H1 (cell line): ENCODE measurements around the gene ROPN1.

ENCODE experiments used
- BRCA1 ChIP-seq: IDR thresholded peaks from 2 replicates; pipeline ENCODE4 v1.6.1; 2012; ENCODE audit warnings: low read depth, low read length, improper control_type of control experiment
- CEBPB ChIP-seq: IDR thresholded peaks from 2 replicates; pipeline ENCODE4 v1.6.1; 2012; ENCODE audit warnings: low read depth, low read length
- CTBP2 ChIP-seq: IDR thresholded peaks from 2 replicates; pipeline ENCODE4 v1.7.0; 2011; ENCODE audit warnings: borderline replicate concordance, mild to moderate bottlenecking, moderate library complexity, mixed read lengths, low read length; ENCODE audit not compliant: insufficient read depth, insufficient read length
- POLR2A ChIP-seq, 2 experiments: IDR thresholded peaks; 1 replicate in 1 of 2; 2 replicates in 1 of 2; pipeline ENCODE4 v1.6.1; 2011; ENCODE audit warnings: low read depth in 2 of 2, low read length in 2 of 2, mild to moderate bottlenecking in 2 of 2; ENCODE audit errors: control extremely low read depth in 1 of 2
- RAD21 ChIP-seq, 2 experiments: IDR thresholded peaks in 1 of 2; conservative IDR thresholded peaks in 1 of 2; 2 replicates each; pipeline ENCODE4 v1.6.1; 2011; ENCODE audit warnings: low read depth in 2 of 2, low read length in 2 of 2, improper control_type of control experiment in 1 of 2, inconsistent platforms in 1 of 2, mild to moderate bottlenecking in 1 of 2, moderate library complexity in 1 of 2
- SP1 ChIP-seq: IDR thresholded peaks from 2 replicates; pipeline ENCODE4 v1.6.1; 2011; ENCODE audit warnings: low read depth, low read length
- SRF ChIP-seq: IDR thresholded peaks from 2 replicates; pipeline ENCODE4 v1.6.1; 2011; ENCODE audit warnings: mild to moderate bottlenecking, low read depth, low read length, moderate library complexity
- TAF1 ChIP-seq: IDR thresholded peaks from 2 replicates; pipeline ENCODE4 v1.6.1; 2011; ENCODE audit warnings: mild to moderate bottlenecking, low read depth, low read length
- TF ChIP-seq, protein P1 (sequence below): IDR thresholded peaks from 2 replicates; pipeline ENCODE4 v1.6.1; 2011; ENCODE audit warnings: low read depth, mild to moderate bottlenecking, low read length; ENCODE audit not compliant: insufficient read depth
- TF ChIP-seq, protein P2 (sequence below): IDR thresholded peaks from 2 replicates; pipeline ENCODE4 v1.6.1; 2012; ENCODE audit warnings: low read length, inconsistent platforms
- TF ChIP-seq, protein P3 (sequence below), 3 experiments: IDR thresholded peaks; 1 replicate in 2 of 3; 2 replicates in 1 of 3; pipeline versions ENCODE4 v1.5.1 to v1.6.1; 2011; ENCODE audit warnings: low read length in 3 of 3, mild to moderate bottlenecking in 3 of 3, inconsistent platforms in 2 of 3, low read depth in 1 of 3, moderate library complexity in 1 of 3; ENCODE audit not compliant: insufficient read depth in 1 of 3; ENCODE audit errors: control extremely low read depth in 1 of 3

DNA sequence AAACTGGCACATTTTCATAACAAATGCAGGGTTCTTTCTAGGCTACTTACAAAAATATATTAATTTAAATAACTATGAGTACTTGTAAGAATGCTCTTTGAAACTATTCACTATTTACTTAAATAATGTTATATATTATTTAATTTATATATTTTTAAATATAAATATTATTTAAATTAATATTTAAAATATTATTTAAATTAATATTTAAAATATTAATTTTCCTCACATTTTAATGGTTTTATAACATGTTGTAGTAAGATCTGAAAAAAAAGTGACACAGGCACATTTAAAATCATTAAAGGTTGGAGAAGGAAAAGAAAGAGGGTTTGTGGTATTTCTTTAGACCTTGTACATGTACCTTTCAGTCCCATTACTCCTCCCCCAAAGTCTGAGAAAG is 65.5 kb downstream of the ROPN1 start:
- no peak for TF ChIP-seq TAF1
- TF ChIP-seq, protein P1, sequence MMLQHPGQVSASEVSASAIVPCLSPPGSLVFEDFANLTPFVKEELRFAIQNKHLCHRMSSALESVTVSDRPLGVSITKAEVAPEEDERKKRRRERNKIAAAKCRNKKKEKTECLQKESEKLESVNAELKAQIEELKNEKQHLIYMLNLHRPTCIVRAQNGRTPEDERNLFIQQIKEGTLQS = no peak
- TF ChIP-seq, protein P2, sequence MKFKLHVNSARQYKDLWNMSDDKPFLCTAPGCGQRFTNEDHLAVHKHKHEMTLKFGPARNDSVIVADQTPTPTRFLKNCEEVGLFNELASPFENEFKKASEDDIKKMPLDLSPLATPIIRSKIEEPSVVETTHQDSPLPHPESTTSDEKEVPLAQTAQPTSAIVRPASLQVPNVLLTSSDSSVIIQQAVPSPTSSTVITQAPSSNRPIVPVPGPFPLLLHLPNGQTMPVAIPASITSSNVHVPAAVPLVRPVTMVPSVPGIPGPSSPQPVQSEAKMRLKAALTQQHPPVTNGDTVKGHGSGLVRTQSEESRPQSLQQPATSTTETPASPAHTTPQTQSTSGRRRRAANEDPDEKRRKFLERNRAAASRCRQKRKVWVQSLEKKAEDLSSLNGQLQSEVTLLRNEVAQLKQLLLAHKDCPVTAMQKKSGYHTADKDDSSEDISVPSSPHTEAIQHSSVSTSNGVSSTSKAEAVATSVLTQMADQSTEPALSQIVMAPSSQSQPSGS = no peak
- no peak for TF ChIP-seq SP1
- no peak for TF ChIP-seq RAD21 (IDR thresholded peaks at IDR 0.05 in 1 of 2, conservative IDR thresholded peaks at IDR 0.05 in 1 of 2; ENCODE audit: low read depth in 2 of 2, low read length in 2 of 2)
- TF ChIP-seq, protein P3, sequence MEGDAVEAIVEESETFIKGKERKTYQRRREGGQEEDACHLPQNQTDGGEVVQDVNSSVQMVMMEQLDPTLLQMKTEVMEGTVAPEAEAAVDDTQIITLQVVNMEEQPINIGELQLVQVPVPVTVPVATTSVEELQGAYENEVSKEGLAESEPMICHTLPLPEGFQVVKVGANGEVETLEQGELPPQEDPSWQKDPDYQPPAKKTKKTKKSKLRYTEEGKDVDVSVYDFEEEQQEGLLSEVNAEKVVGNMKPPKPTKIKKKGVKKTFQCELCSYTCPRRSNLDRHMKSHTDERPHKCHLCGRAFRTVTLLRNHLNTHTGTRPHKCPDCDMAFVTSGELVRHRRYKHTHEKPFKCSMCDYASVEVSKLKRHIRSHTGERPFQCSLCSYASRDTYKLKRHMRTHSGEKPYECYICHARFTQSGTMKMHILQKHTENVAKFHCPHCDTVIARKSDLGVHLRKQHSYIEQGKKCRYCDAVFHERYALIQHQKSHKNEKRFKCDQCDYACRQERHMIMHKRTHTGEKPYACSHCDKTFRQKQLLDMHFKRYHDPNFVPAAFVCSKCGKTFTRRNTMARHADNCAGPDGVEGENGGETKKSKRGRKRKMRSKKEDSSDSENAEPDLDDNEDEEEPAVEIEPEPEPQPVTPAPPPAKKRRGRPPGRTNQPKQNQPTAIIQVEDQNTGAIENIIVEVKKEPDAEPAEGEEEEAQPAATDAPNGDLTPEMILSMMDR (IDR thresholded peaks at IDR 0.05; ENCODE audit: control extremely low read depth in 1 of 3, insufficient read depth in 1 of 3, low read depth in 1 of 3, low read length in 3 of 3) = no peak
- TF ChIP-seq POLR2A (IDR thresholded peaks at IDR 0.05; ENCODE audit: control extremely low read depth in 1 of 2, low read depth in 2 of 2, low read length in 2 of 2) = no peak
- TF ChIP-seq CTBP2 = no peak
- no peak for TF ChIP-seq CEBPB
- TF ChIP-seq SRF = no peak
- TF ChIP-seq BRCA1 = no peak
